T-helper 2 cell (primary cell): ENCODE results near the gene CFLAR.
"Not testable (repeated sequence)": the region's sequence is repeated elsewhere in the genome, so short reads cannot be mapped to it uniquely, and the experiment has no call there.

ENCODE experiments used
- DNase-seq, 5 experiments: peaks; one replicate each; pipeline versions ENCODE4 v3.0.0 to v3.0.0-alpha.2; 2012 to 2022

Gene CFLAR

GRCh38 chr2:201149064-201149820, 33.3 kb downstream of the CFLAR start:
- DNase-seq = no peak

GRCh38 chr2:201149821-201150165, 33.8 kb downstream of the CFLAR start:
- DNase-seq = not testable (repeated sequence)

- DNase-seq = no peak
These were observed 34.6 kb downstream of the CFLAR start for GRCh38 chr2:201150454-201151020.

GRCh38 chr2:201151127-201151981, 35.4 kb downstream of the CFLAR start:
- DNase-seq = no peak

- no peak for DNase-seq
These were observed 36.6 kb downstream of the CFLAR start for GRCh38 chr2:201152517-201152916.

- DNase-seq = no peak
These were observed 37.2 kb downstream of the CFLAR start for GRCh38 chr2:201152999-201153815.

- DNase-seq = no peak
These were observed 38.8 kb downstream of the CFLAR start for GRCh38 chr2:201154615-201155399.

GRCh38 chr2:201156036-201156435, 40.1 kb downstream of the CFLAR start:
- no peak for DNase-seq

GRCh38 chr2:201156640-201157039, 40.7 kb downstream of the CFLAR start:
- DNase-seq = no peak

GRCh38 chr2:201157694-201158093, 41.7 kb downstream of the CFLAR start:
- no peak for DNase-seq

GRCh38 chr2:201158111-201158929, 42.4 kb downstream of the CFLAR start:
- peak in 3 of 5 experiments; percentile 21 to 82 (median 45) for DNase-seq

- DNase-seq = no peak
These were observed 48.2 kb downstream of the CFLAR start for GRCh38 chr2:201164166-201164565.

- DNase-seq = no peak
These were observed 51.6 kb downstream of the CFLAR start for GRCh38 chr2:201167546-201167945.

GRCh38 chr2:201168496-201168895, 52.5 kb downstream of the CFLAR start:
- not testable (repeated sequence) for DNase-seq

GRCh38 chr2:201171259-201171814, 55.4 kb downstream of the CFLAR start:
- no peak for DNase-seq

GRCh38 chr2:201172279-201172678, 56.3 kb downstream of the CFLAR start:
- DNase-seq = no peak

GRCh38 chr2:201174687-201175086, 58.7 kb downstream of the CFLAR start:
- DNase-seq = no peak

- DNase-seq = no peak
These were observed 60.1 kb downstream of the CFLAR start for GRCh38 chr2:201176081-201176481.

GRCh38 chr2:201180010-201180409, 64.0 kb downstream of the CFLAR start:
- peak in 1 of 5 experiments; percentile 54 for DNase-seq

- DNase-seq = peak in 2 of 5 experiments; percentile 56 to 81
These were observed 66.8 kb downstream of the CFLAR start, which contains the start of gene CASP10 for GRCh38 chr2:201182650-201183364. TSS of gene CASP10 (plus strand) at chr2:201183141. CDS start at chr2:201185778, 2,637 bp downstream.
